Measurements from ENCODE around the gene TMBIM6. TPM values are rescaled to one million over a fixed set of nuclear protein-coding genes. Genes with fewer than 3 reads are reported as not detected.

TMBIM6 gene
- total RNA-seq, 1 experiment from 2014 or later, result 386 TPM

GRCh38 chr12:49702676-49703215, 38.6 kb upstream of the TMBIM6 start:
- Histone ChIP-seq H3K4me3 (ENCODE audit: low read length) (no peak overlapping the region), H3K27ac (ENCODE audit: low read length) (no peak overlapping the region), H3K36me3 (ENCODE audit: insufficient read depth, low read length) (no peaks in the 10 kb centered on the region), H4K20me1 (ENCODE audit: insufficient read depth, low read depth, low read length) (peaks cover 11% of the 10 kb centered on the region; the same call in 1 of the 2 replicates), H3K4me1 (ENCODE audit: low read length) (peaks cover 53% of the 10 kb centered on the region), H3K9me3 (ENCODE audit: low read length) (no peaks in the 10 kb centered on the region), H3K27me3 (ENCODE audit: low read length) (no peaks in the 10 kb centered on the region), H2AFZ (ENCODE audit: low read length) (no peak overlapping the region), H3K4me2 (ENCODE audit: low read depth, low read length, poor library complexity, severe bottlenecking) (no peak overlapping the region), H3K9ac (ENCODE audit: low read length) (no peak overlapping the region), H3K9me2 (replicated peaks; ENCODE audit: insufficient read depth, low read length) (no peaks in the 10 kb centered on the region), H3K79me2 (ENCODE audit: low read length) (no peaks in the 10 kb centered on the region)
- DNase-seq, result no peak

GRCh38 chr12:49703647-49704137, 37.7 kb upstream of the TMBIM6 start:
- Histone ChIP-seq H4K20me1 (ENCODE audit: insufficient read depth, low read depth, low read length) (peaks cover 11% of the 10 kb centered on the region; the same call in 1 of the 2 replicates), H3K9me2 (replicated peaks; ENCODE audit: insufficient read depth, low read length) (no peaks in the 10 kb centered on the region), H3K4me1 (ENCODE audit: low read length) (peaks cover 44% of the 10 kb centered on the region), H2AFZ (ENCODE audit: low read length) (no peak overlapping the region), H3K27ac (ENCODE audit: low read length) (no peak overlapping the region), H3K4me3 (ENCODE audit: low read length) (no peak overlapping the region), H3K9me3 (ENCODE audit: low read length) (no peaks in the 10 kb centered on the region), H3K79me2 (ENCODE audit: low read length) (no peaks in the 10 kb centered on the region), H3K4me2 (ENCODE audit: low read depth, low read length, poor library complexity, severe bottlenecking) (no peak overlapping the region), H3K27me3 (ENCODE audit: low read length) (no peaks in the 10 kb centered on the region), H3K36me3 (ENCODE audit: insufficient read depth, low read length) (no peaks in the 10 kb centered on the region), H3K9ac (ENCODE audit: low read length) (no peak overlapping the region)
- DNase-seq, result no peak

GRCh38 chr12:49705479-49706134, 35.8 kb upstream of the TMBIM6 start:
- no peak overlapping the region for H3K27ac ChIP-seq (ENCODE audit: low read length)
- no peaks in the 10 kb centered on the region for H3K9me3 ChIP-seq (ENCODE audit: low read length)
- no peaks in the 10 kb centered on the region for H3K27me3 ChIP-seq (ENCODE audit: low read length)
- H3K4me3 ChIP-seq (ENCODE audit: low read length), result peak overlapping the region; percentile 73; the same call in 1 of the 2 replicates
- H3K9me2 ChIP-seq (replicated peaks; ENCODE audit: insufficient read depth, low read length), result no peaks in the 10 kb centered on the region
- H4K20me1 ChIP-seq (ENCODE audit: insufficient read depth, low read depth, low read length), result peaks cover 11% of the 10 kb centered on the region; the same call in 1 of the 2 replicates
- DNase-seq, result peak; percentile 49
- no peaks in the 10 kb centered on the region for H3K79me2 ChIP-seq (ENCODE audit: low read length)
- 0 out of 2 replicates have a peak overlapping the region, but pooled peaks have one; percentile 78 for H3K9ac ChIP-seq (ENCODE audit: low read length)
- no peak overlapping the region for H2AFZ ChIP-seq (ENCODE audit: low read length)
- H3K4me1 ChIP-seq (ENCODE audit: low read length), result peaks cover 32% of the 10 kb centered on the region
- peak overlapping the region; percentile 83 for H3K4me2 ChIP-seq (ENCODE audit: low read depth, low read length, poor library complexity, severe bottlenecking)
- no peaks in the 10 kb centered on the region for H3K36me3 ChIP-seq (ENCODE audit: insufficient read depth, low read length)

- no peaks in the 10 kb centered on the region for H3K36me3 ChIP-seq (ENCODE audit: insufficient read depth, low read length)
Measured at GRCh38 chr12:49706351-49707127, 34.8 kb upstream of the TMBIM6 start.

GRCh38 chr12:49707128-49707811, 34.1 kb upstream of the TMBIM6 start, which contains the start of gene FMNL3:
Gene FMNL3 (minus strand): TSS chr12:49707405. CDS start chr12:49707180, 225 bp downstream.
- DNase-seq, result peak; percentile 99
- peaks cover 28% of the 10 kb centered on the region for H3K4me1 ChIP-seq (ENCODE audit: low read length)
- H3K9ac ChIP-seq (ENCODE audit: low read length), result peak within 1 kb of the TSS; percentile 78
- H3K79me2 ChIP-seq (ENCODE audit: low read length), result no peaks in the 10 kb centered on the region
- H3K36me3 ChIP-seq (ENCODE audit: insufficient read depth, low read length), result no peaks in the 10 kb centered on the region
- no peaks in the 10 kb centered on the region for H3K27me3 ChIP-seq (ENCODE audit: low read length)
- peak within 1 kb of the TSS; percentile 83 for H3K4me2 ChIP-seq (ENCODE audit: low read depth, low read length, poor library complexity, severe bottlenecking)
- no peaks in the 10 kb centered on the region for H3K9me2 ChIP-seq (replicated peaks; ENCODE audit: insufficient read depth, low read length)
- H3K9me3 ChIP-seq (ENCODE audit: low read length), result no peaks in the 10 kb centered on the region
- no peak within 1 kb of the TSS for H3K27ac ChIP-seq (ENCODE audit: low read length)
- peak within 1 kb of the TSS; percentile 73 for H3K4me3 ChIP-seq (ENCODE audit: low read length)
- H4K20me1 ChIP-seq (ENCODE audit: insufficient read depth, low read depth, low read length), result peaks cover 11% of the 10 kb centered on the region; the same call in 1 of the 2 replicates
- peak within 1 kb of the TSS; percentile 96; the same call in 1 of the 2 replicates for H2AFZ ChIP-seq (ENCODE audit: low read length)

More at GRCh38 chr12:49706351-49707127, 34.8 kb upstream of the TMBIM6 start:
- H3K4me1 ChIP-seq (ENCODE audit: low read length), result peaks cover 32% of the 10 kb centered on the region
- no peaks in the 10 kb centered on the region for H3K79me2 ChIP-seq (ENCODE audit: low read length)
- peak overlapping the region; percentile 78 for H3K9ac ChIP-seq (ENCODE audit: low read length)
- H3K27me3 ChIP-seq (ENCODE audit: low read length), result no peaks in the 10 kb centered on the region
- no peaks in the 10 kb centered on the region for H3K9me3 ChIP-seq (ENCODE audit: low read length)
- H2AFZ ChIP-seq (ENCODE audit: low read length), result peak overlapping the region; percentile 96; the same call in 1 of the 2 replicates
- H3K4me2 ChIP-seq (ENCODE audit: low read depth, low read length, poor library complexity, severe bottlenecking), result peak overlapping the region; percentile 83
- peak; percentile 44 for DNase-seq
- H3K4me3 ChIP-seq (ENCODE audit: low read length), result peak overlapping the region; percentile 73
- no peak overlapping the region for H3K27ac ChIP-seq (ENCODE audit: low read length)
- H4K20me1 ChIP-seq (ENCODE audit: insufficient read depth, low read depth, low read length), result peaks cover 11% of the 10 kb centered on the region; the same call in 1 of the 2 replicates
- H3K9me2 ChIP-seq (replicated peaks; ENCODE audit: insufficient read depth, low read length), result no peaks in the 10 kb centered on the region

GRCh38 chr12:49707812-49708147, 33.6 kb upstream of the TMBIM6 start:
- Histone ChIP-seq H3K9me2 (replicated peaks; ENCODE audit: insufficient read depth, low read length) (no peaks in the 10 kb centered on the region), H3K4me2 (ENCODE audit: low read depth, low read length, poor library complexity, severe bottlenecking) (no peak overlapping the region), H3K4me1 (ENCODE audit: low read length) (peaks cover 25% of the 10 kb centered on the region), H4K20me1 (ENCODE audit: insufficient read depth, low read depth, low read length) (peaks cover 11% of the 10 kb centered on the region; the same call in 1 of the 2 replicates), H2AFZ (ENCODE audit: low read length) (no peak overlapping the region), H3K27me3 (ENCODE audit: low read length) (no peaks in the 10 kb centered on the region), H3K9me3 (ENCODE audit: low read length) (no peaks in the 10 kb centered on the region), H3K9ac (ENCODE audit: low read length) (no peak overlapping the region), H3K79me2 (ENCODE audit: low read length) (no peaks in the 10 kb centered on the region), H3K4me3 (ENCODE audit: low read length) (no peak overlapping the region), H3K36me3 (ENCODE audit: insufficient read depth, low read length) (no peaks in the 10 kb centered on the region), H3K27ac (ENCODE audit: low read length) (no peak overlapping the region)
- DNase-seq, result no peak

GRCh38 chr12:49708851-49709250, 32.5 kb upstream of the TMBIM6 start:
- no peak overlapping the region for H3K4me2 ChIP-seq (ENCODE audit: low read depth, low read length, poor library complexity, severe bottlenecking)
- H3K4me3 ChIP-seq (ENCODE audit: low read length), result no peak overlapping the region
- H3K9ac ChIP-seq (ENCODE audit: low read length), result no peak overlapping the region
- no peaks in the 10 kb centered on the region for H3K9me2 ChIP-seq (replicated peaks; ENCODE audit: insufficient read depth, low read length)
- no peaks in the 10 kb centered on the region for H3K79me2 ChIP-seq (ENCODE audit: low read length)
- DNase-seq, result no peak
- no peaks in the 10 kb centered on the region for H3K27me3 ChIP-seq (ENCODE audit: low read length)
- H4K20me1 ChIP-seq (ENCODE audit: insufficient read depth, low read depth, low read length), result peaks cover 5% of the 10 kb centered on the region; the same call in 1 of the 2 replicates
- H2AFZ ChIP-seq (ENCODE audit: low read length), result no peak overlapping the region
- H3K4me1 ChIP-seq (ENCODE audit: low read length), result peaks cover 22% of the 10 kb centered on the region
- no peak overlapping the region for H3K27ac ChIP-seq (ENCODE audit: low read length)
- H3K36me3 ChIP-seq (ENCODE audit: insufficient read depth, low read length), result no peaks in the 10 kb centered on the region
- H3K9me3 ChIP-seq (ENCODE audit: low read length), result no peaks in the 10 kb centered on the region
